SH-SY5Y (cell line): ENCODE measurements around the gene ZBTB5.

Experiments used
- GATA2 ChIP-seq: IDR thresholded peaks from 2 replicates; pipeline ENCODE4 v1.6.1; 2011; ENCODE audit warnings: mild to moderate bottlenecking, low read depth, low read length
- GATA3 ChIP-seq: IDR thresholded peaks from 2 replicates; pipeline ENCODE4 v1.6.1; 2011; ENCODE audit warnings: low read depth, mild to moderate bottlenecking, low read length, moderate library complexity

ZBTB5 gene

DNA sequence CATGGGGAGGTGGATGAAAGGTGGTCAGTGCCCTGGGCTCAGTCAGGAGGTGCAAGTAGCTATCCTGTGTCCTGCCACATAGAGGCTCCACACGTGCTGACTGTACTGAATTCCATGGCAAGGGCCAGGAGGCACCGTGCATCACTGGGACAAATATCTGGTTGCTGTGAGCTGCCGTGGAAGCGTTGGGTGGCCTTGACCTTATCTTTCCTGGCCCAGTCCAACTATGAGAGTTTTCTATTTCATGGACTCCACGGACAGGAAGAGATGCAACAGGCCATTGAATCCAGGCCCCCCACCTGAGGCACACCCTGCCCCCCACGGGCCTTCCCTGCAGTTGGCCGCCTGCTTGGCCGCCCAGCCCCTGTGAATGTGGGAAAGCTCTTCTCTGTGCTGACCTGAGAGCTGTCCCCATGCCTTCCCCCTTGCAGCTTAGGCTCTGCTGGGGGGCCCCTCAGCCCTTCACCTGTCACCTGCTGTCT, 41.0 kb downstream of the ZBTB5 start:
- TF ChIP-seq GATA3 (no peak), GATA2 (no peak)

DNA sequence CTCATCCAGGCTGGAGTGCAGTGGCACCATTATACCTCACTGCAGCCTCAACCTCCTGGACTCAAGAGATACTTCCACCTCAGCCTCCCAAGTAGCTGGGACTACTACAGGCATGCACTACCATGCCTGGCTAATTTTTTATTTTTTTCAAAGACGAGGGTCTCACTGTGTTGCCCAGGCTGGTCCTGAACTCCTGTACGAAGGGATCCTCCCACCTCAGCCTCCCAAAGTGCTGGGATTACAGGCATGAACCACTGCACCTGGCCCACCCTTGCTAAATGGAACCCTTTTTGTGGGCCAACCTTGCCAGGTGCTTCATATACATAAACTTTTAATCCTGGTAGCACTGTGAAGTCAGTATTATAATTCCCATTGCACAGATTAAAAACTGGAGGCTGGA, 41.7 kb downstream of the ZBTB5 start:
- no peak for TF ChIP-seq GATA2
- TF ChIP-seq GATA3 = no peak

DNA sequence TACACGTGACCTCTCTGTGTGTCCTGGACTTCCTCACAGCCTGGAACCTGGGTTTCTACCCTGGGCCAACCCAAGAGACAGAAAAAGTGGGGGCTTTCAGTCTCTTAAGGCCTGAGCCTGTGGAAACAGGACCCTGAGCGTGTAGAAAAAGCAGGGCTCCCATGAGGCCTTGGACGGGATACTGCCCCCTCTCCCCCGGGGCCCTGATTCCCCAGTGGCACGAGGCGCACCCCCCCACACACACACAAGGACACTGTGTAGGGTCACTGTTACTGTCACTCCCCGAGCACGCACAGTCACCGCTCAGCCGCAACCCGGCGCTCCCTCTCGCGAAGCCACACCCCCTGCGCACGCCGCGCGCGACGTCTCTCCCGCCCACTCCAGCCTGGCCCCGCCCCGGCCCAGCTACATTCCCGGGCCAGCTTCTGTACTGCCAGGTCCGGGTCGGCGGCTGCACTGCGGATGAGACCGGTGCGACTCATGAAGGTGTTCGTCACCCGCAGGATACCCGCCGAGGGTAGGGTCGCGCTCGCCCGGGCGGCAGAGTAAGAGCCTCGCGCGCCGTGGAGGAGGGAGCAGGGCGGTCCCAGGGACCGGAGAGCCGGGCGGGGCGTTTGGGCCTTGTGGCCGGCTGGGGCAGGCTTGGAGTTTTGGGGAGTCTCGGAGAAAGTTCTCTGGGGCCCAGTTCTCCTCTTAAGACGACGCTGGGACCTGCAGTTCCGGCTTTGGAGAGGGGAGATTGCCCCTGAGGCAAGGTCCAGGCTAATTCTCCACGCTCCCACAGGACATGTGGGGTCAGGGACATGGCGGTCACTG, 42.8 kb downstream of the ZBTB5 start, which contains the start of gene GRHPR:
GRHPR (plus strand) TSS at position 408 of the 816 bp plus-strand sequence; CDS start at position 463, 55 bp downstream.
- TF ChIP-seq GATA2 (no peak), GATA3 (no peak)

- TF ChIP-seq GATA2 (no peak), GATA3 (no peak)
These were observed 43.3 kb downstream of the ZBTB5 start for GRCh38 chr9:37421914-37422288.

DNA sequence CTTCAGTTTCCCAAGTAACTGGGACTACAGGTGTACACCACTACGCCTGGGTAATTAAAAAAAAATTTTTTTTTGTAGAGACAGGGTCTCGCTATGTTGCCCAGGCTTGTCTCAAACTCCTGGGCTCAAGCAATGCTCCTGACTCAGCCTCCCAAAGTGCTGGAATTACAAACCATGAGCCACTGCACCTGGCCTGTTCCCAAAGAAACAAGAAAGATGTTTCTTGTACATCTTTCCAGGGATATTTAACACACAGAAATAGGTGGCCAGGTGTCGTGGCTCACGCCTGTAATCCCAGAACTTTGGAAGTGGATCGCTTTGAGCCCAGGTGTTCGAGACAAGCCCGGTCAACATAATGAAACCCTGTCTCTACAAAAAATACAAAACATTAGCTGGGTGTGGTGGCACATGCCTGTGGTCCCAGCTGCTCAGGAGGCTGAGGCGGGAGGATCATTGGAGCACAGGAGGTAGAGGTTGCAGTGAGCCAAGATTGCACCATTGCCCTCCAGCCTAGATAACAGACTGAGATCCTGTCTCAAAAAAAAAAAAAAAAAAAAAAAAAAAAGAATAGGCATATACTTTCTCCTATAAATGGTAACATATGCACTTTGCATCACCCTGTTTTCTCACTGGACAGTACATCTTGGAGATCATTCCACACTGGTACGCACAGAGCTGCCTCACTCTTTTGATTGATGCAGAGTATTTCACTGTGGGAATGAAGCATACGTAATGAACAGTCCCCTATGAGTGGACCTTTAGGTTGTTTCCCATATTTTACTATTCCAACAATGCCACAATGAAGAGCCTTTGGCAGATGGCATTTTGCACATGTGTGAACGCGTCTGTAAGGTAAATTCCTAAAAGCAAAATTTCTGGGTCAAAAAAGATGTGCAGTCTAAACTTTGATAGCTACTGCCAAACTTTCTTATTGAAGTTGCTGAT, 44.7 kb downstream of the ZBTB5 start:
- TF ChIP-seq GATA3 = no peak
- TF ChIP-seq GATA2 = no peak

DNA sequence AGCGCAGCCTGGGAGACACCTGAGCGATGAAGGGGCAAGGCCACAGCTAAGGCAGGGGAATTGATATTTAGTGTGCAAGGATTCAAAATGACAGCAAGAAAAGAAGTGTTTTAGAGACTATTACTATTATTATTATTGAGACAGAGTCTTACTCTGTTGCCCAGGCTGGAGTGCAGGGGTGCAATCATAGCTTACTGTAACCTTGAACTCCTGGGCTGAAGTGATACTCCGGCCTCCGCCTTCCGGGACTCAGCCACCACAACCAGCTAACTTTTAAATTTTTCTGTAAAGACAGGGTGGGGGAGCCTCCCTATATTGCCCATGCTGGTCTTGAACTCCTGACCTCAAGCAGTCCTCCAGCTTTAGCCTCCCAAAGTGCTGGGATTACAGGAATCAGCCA, 46.0 kb downstream of the ZBTB5 start:
- TF ChIP-seq GATA3 (no peak), GATA2 (no peak)

GRCh38 chr9:37417857-37418618, 47.2 kb downstream of the ZBTB5 start:
- no peak for TF ChIP-seq GATA3
- TF ChIP-seq GATA2 = no peak

DNA sequence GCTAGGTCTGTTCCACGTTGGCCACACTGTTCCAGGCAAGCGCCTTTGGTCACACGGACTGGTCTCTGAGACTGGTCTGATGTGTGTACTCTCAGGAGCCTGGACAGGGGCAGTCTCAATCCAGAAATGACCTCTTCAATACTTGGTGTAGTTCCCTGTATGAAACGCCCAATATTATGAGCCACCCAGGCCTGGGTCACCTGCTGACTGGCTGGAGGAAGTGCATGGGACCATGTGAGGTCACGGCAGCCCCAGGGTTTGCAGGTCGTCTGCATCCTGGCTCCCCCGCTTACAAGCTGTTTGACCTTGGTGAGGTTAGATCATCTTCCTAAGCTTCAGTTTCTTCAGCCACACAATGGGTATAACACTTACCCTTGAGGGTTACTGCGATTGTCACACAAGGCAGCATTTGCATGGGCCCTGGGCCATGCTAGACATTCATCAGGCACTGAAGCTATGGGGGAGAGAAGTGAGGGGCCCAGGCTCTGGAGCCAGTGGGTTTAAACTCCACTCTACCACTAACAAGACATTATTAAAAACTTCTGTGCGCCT, 47.9 kb downstream of the ZBTB5 start:
- TF ChIP-seq GATA2 (no peak), GATA3 (no peak)

- TF ChIP-seq GATA3 (no peak), GATA2 (0 out of 2 replicates have a peak, but pooled peaks have one; percentile 27)
These were observed 50.1 kb downstream of the ZBTB5 start for GRCh38 chr9:37415011-37415719.

DNA sequence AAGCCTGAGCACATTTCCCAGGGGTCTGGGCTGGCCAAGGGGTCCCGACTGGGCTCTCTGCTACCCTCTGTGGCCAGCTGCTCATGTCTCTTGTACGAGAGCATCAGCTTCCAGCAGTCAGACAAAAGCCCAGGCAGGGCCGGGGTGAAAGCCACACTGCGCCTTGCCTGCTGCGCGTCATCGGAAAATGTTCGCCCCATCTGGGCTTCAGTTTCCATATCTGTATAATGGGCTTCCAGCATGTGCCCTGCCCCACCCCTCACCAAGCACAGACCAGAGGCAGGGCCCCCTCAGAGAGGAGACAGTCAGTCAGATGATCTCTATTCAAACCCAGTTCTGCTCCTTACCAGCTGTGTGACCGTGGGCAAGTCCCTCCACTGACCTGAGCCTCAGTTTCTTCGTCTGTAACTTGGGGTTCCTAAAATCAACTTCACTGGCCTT, 50.7 kb downstream of the ZBTB5 start:
- TF ChIP-seq GATA3 (no peak), GATA2 (no peak)

DNA sequence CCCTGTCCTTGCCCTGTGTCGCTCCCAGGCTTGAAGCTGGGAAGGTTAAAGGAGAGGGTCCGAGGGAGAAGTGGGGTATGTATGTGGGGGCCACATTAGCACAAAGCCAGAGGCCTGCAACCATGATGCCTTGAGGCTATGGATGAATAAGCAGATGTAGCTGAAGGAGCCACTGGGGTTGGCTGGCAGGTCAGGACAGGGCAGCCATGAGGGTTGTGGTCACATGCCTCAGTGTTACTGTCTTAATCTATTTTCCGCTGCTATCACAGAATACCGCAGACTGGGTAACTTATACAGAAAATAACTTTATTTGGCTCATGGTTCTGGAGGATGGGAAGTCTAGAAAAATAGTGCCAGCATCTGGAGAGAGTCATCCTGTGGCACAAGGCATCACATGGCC, 51.9 kb downstream of the ZBTB5 start:
- TF ChIP-seq GATA3 (no peak), GATA2 (no peak)

DNA sequence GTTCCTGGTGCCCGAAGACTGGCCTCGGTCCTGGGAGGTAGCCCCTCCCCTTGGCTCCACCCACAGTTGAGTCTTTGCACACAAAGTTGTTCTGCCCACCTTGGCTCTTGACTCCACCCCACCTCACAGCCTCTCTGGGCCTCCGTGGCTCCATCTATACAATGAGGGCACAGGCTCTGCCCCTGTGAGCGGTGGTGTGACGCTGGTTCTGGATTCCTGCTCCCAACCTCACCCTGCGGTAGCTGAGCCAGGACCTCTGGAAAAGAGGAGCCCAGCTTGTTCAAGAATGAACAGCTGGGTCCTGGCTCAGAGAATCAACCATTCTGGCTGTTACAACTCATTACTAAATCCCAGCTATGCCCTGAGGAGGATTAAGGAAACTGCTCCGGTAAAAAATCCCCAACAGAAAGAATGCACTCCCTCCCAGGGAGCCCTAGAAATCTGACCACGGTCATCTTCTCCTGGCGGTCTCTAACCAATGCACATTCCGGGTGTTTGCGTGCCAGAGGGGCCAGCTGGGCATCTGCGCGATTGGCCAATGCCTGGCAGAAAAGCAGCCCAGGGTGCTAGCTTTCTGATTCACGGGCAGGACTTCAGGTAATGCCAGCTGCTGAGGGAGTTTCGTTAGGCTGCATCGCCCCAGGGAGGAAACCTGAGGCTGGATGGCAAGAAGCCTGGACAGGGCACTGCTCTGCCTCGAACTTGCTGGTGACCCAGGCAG, 52.7 kb downstream of the ZBTB5 start:
- TF ChIP-seq GATA3 = no peak
- TF ChIP-seq GATA2 = no peak

GRCh38 chr9:37410969-37411785, 54.1 kb downstream of the ZBTB5 start:
- TF ChIP-seq GATA2 (no peak), GATA3 (no peak)
